Panc1 (cell line): ENCODE measurements around the gene DIPK1B.

Experiments used
- POLR2AphosphoS5 ChIP-seq: IDR thresholded peaks from 2 replicates; pipeline ENCODE4 v1.6.1; 2012; ENCODE audit warnings: mild to moderate bottlenecking, low read depth, low read length, moderate library complexity
- TCF7L2 ChIP-seq: IDR thresholded peaks from 2 replicates; pipeline ENCODE4 v1.6.1; 2011; ENCODE audit warnings: mild to moderate bottlenecking, low read depth, low read length, inconsistent platforms
- TF ChIP-seq, protein P1 (sequence below), 2 experiments: IDR thresholded peaks; 2 replicates each; pipeline ENCODE4 v1.6.1; 2011 to 2012; ENCODE audit warnings: low read depth in 2 of 2, control low read depth in 1 of 2, low read length in 1 of 2, mild to moderate bottlenecking in 1 of 2, moderate library complexity in 1 of 2; ENCODE audit not compliant: insufficient read depth in 1 of 2
- TF ChIP-seq, protein P2 (sequence below): fragments of 450-650 bp; IDR thresholded peaks from 2 replicates; pipeline ENCODE4 v1.5.1; 2017; ENCODE audit warnings: mild to moderate bottlenecking

DNA sequence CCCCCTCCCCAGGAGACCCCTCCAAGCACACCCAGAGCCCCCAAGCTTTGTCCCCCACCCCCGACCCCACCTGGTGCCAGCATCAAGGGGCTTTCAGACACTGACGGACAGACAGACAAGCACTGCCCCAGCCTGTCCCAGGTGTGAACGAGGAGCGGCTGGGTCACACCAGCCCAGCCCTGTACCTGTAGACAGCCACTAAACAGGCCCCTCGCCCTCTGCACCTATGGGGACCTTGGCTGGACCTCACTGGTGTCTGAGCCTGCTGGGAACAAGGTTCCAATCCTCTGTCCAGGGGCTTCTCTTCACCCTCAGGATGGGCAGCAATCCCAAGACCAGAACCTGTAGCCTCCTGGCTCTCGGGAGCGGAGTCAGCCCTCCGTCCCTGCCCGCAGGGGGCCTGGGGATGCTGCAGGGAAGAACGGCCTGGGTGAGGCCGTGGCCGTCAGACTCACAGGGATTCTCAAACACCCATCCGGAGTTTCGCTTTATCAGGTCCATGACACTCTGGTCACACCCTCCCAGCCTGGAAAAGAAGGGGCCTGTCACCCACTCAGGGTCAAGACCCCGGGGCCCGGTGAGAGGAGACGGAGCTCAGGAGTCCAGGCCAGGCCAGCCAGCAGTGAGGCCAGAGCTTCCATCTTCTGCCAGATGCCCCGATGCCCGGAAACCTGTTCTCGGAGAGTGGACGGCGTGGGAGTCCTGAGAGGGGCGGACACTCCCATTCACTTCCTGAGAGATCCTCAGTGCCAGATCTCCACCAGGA, 33.2 kb downstream of the DIPK1B start:
- TF ChIP-seq POLR2AphosphoS5: no peak
- TF ChIP-seq, protein P1, sequence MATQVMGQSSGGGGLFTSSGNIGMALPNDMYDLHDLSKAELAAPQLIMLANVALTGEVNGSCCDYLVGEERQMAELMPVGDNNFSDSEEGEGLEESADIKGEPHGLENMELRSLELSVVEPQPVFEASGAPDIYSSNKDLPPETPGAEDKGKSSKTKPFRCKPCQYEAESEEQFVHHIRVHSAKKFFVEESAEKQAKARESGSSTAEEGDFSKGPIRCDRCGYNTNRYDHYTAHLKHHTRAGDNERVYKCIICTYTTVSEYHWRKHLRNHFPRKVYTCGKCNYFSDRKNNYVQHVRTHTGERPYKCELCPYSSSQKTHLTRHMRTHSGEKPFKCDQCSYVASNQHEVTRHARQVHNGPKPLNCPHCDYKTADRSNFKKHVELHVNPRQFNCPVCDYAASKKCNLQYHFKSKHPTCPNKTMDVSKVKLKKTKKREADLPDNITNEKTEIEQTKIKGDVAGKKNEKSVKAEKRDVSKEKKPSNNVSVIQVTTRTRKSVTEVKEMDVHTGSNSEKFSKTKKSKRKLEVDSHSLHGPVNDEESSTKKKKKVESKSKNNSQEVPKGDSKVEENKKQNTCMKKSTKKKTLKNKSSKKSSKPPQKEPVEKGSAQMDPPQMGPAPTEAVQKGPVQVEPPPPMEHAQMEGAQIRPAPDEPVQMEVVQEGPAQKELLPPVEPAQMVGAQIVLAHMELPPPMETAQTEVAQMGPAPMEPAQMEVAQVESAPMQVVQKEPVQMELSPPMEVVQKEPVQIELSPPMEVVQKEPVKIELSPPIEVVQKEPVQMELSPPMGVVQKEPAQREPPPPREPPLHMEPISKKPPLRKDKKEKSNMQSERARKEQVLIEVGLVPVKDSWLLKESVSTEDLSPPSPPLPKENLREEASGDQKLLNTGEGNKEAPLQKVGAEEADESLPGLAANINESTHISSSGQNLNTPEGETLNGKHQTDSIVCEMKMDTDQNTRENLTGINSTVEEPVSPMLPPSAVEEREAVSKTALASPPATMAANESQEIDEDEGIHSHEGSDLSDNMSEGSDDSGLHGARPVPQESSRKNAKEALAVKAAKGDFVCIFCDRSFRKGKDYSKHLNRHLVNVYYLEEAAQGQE (IDR thresholded peaks at IDR 0.05; ENCODE audit: insufficient read depth in 1 of 2, low read depth in 2 of 2, low read length in 1 of 2): no peak
- TF ChIP-seq, protein P2, sequence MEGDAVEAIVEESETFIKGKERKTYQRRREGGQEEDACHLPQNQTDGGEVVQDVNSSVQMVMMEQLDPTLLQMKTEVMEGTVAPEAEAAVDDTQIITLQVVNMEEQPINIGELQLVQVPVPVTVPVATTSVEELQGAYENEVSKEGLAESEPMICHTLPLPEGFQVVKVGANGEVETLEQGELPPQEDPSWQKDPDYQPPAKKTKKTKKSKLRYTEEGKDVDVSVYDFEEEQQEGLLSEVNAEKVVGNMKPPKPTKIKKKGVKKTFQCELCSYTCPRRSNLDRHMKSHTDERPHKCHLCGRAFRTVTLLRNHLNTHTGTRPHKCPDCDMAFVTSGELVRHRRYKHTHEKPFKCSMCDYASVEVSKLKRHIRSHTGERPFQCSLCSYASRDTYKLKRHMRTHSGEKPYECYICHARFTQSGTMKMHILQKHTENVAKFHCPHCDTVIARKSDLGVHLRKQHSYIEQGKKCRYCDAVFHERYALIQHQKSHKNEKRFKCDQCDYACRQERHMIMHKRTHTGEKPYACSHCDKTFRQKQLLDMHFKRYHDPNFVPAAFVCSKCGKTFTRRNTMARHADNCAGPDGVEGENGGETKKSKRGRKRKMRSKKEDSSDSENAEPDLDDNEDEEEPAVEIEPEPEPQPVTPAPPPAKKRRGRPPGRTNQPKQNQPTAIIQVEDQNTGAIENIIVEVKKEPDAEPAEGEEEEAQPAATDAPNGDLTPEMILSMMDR: no peak
- TF ChIP-seq TCF7L2: no peak
